Measurements from ENCODE around the gene POMT2. TPM values are rescaled to one million over a fixed set of nuclear protein-coding genes. Genes with fewer than 3 reads are reported as not detected.

Gene POMT2
- total RNA-seq, 2 donors from 2014 or later, result 8.4 to 101 TPM

DNA sequence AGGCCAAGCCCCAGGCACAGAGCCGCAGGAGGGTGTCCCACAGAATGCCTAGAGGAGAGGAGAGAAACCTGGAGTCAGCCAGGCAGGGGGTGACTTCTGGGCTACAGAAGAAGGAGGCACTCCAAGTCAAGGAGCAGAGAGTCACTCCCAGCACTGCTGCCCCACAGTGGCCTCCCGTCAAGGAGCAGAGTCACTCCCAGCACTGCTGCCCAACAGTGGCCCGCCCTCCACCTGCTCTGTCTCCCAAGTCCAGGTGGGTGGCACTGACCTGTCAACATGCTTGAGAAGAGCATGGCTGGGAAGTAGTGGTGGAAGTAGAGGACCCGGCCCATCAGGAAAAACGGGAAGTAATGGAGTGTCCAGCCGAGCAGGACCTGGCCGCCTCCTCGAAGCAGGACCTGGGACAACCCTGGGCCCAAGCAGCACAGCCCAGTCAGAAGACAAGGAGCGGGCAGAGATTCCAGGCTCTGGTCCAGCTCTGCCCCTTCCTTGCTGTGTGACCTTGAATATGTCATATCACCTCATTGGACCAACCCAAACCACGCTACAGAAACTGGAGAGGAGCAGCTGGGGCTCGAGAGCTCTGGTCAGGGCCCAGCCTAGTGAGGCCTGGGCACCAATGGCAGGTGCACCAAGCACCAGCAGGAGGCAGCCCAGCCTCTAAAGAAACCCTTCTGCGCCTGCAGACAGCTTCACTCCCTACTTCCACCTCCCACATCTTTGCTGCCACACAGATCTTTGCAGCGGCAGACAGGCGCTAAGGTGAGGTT, 42.0 kb downstream of the POMT2 start:
- no peak for DNase-seq (ENCODE audit: low spot score)
- peaks cover 0 to under 1% of the 10 kb centered on the region in 2 donors for H3K36me3 ChIP-seq
- no peaks in the 10 kb centered on the region for H3K9me3 ChIP-seq
- no peak overlapping the region for H3K27ac ChIP-seq
- no peaks in the 10 kb centered on the region for H3K4me1 ChIP-seq (replicated peaks)
- WGBS, result 91% methylated on average over 14 of the region's 14 CpGs
- H3K4me3 ChIP-seq, result no peak overlapping the region
- no peaks in the 10 kb centered on the region for H3K27me3 ChIP-seq (replicated peaks; ENCODE audit: insufficient read depth)
- intact Hi-C loops (cut with DNase I), result no loop called here
- TF ChIP-seq CTCF (IDR thresholded peaks at IDR 0.05), result no peak

- no peak overlapping the region for H3K4me3 ChIP-seq
- TF ChIP-seq POLR2AphosphoS5 (IDR thresholded peaks at IDR 0.05) (no peak), POLR2A (IDR thresholded peaks at IDR 0.05) (no peak)
- no peaks in the 10 kb centered on the region for H3K4me1 ChIP-seq (replicated peaks)
- whole genome bisulfite sequencing, result 82% methylated on average over 12 of the region's 12 CpGs
- intact Hi-C loops (cut with DNase I), result no loop called here
- H3K36me3 ChIP-seq, result no peaks in the 10 kb centered on the region
- H3K9me3 ChIP-seq, result no peaks in the 10 kb centered on the region
- no peak overlapping the region for H3K27ac ChIP-seq
- H3K27me3 ChIP-seq (replicated peaks; ENCODE audit: insufficient read depth), result peaks cover 2% of the 10 kb centered on the region
- no peak for DNase-seq (ENCODE audit: low spot score)
Measured at GRCh38 chr14:77276959-77277358, 43.7 kb downstream of the POMT2 start.

DNA sequence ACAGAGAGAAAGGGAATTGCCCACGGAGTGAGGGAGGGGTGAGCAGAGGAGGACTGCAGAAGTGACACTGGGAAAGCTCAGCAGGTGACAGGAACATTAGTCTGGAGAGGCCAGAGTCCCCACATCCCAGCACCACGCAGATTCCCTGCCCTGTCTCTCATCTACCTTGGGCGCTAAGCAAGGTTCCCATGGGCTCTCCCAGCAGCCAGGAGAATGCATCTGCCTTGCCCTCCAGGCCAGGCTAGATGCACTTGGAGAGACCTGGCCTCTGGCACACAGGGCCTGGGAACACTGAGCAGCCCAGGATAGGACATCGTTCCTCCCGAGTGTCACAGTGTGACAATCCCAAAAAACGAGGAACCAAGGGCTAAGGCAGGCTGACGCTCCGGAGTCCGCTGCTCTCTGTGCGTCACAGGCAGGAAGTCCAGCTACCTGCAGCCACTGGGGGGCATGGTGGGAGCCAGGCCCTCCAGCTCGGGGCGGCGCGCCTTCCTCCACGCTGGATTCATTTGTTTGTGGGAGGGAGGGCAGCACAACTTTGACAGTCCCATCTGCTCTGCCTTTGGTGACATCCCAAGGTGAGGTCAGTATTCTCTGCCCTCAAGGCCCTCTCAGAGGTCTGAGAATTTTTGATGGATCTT, 44.3 kb downstream of the POMT2 start:
- intact Hi-C loops (cut with DNase I), result no loop called here
- H3K27ac ChIP-seq, result no peak overlapping the region
- TF ChIP-seq POLR2AphosphoS5 (IDR thresholded peaks at IDR 0.05), result no peak
- TF ChIP-seq POLR2A (IDR thresholded peaks at IDR 0.05), result no peak
- TF ChIP-seq CTCF (IDR thresholded peaks at IDR 0.05), result no peak
- no peaks in the 10 kb centered on the region for H3K36me3 ChIP-seq
- no peak for DNase-seq (ENCODE audit: low spot score)
- no peaks in the 10 kb centered on the region for H3K4me1 ChIP-seq (replicated peaks)
- H3K9me3 ChIP-seq, result no peaks in the 10 kb centered on the region
- peaks cover 4% of the 10 kb centered on the region for H3K27me3 ChIP-seq (replicated peaks; ENCODE audit: insufficient read depth)
- 87% methylated on average over 15 of the region's 15 CpGs for WGBS
- H3K4me3 ChIP-seq, result no peak overlapping the region

GRCh38 chr14:77275601-77276017, 45.1 kb downstream of the POMT2 start:
- 63% methylated on average over 8 of the region's 8 CpGs for WGBS
- Histone ChIP-seq H3K36me3 (no peaks in the 10 kb centered on the region), H3K4me1 (replicated peaks) (no peaks in the 10 kb centered on the region)

More at GRCh38 chr14:77275601-77276017, 45.1 kb downstream of the POMT2 start:
- no peak for DNase-seq (ENCODE audit: low spot score)
- no peak overlapping the region for H3K27ac ChIP-seq
- H3K9me3 ChIP-seq, result no peaks in the 10 kb centered on the region
- intact Hi-C loops (cut with DNase I), result no loop called here
- peaks cover 11% of the 10 kb centered on the region for H3K27me3 ChIP-seq (replicated peaks; ENCODE audit: insufficient read depth)
- H3K4me3 ChIP-seq, result no peak overlapping the region
- no peak for TF ChIP-seq POLR2AphosphoS5 (IDR thresholded peaks at IDR 0.05)
- no peak for TF ChIP-seq POLR2A (IDR thresholded peaks at IDR 0.05)
- no peak for TF ChIP-seq CTCF (IDR thresholded peaks at IDR 0.05)
